MV-4-11 (cell line): ENCODE measurements around the gene NUDT3.
"Not testable (repeated sequence)": the region's sequence is repeated elsewhere in the genome, so short reads cannot be mapped to it uniquely, and the experiment has no call there.

ENCODE experiments used
- DNase-seq: peaks from one replicate; lab custom pipeline; 2025; lab: John Stamatoyannopoulos, UW

NUDT3 gene

GRCh38 chr6:34343806-34344205 lies 48.7 kb downstream of the NUDT3 start:
- no peak for DNase-seq

DNA sequence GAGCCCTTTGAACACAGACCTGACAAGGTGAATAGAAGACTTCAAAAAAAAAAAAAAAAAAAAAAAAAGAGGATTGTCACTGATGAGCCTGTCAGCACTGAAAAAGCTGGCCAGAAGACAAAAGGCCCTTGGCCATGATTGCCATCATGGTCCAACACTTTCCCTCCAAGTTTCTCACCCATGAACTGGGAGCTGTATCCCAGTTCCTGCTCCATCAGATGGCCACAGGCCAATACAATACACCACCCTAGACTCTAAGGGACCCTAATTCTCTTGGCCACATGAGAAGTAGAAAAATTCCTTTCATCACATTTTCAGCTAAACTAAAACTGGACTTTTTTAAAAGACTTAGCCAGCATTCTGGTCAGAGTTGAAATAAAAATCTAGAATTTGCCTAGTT lies 50.2 kb downstream of the NUDT3 start:
- no peak for DNase-seq

GRCh38 chr6:34341481-34341971 lies 50.9 kb downstream of the NUDT3 start:
- no peak for DNase-seq

DNA sequence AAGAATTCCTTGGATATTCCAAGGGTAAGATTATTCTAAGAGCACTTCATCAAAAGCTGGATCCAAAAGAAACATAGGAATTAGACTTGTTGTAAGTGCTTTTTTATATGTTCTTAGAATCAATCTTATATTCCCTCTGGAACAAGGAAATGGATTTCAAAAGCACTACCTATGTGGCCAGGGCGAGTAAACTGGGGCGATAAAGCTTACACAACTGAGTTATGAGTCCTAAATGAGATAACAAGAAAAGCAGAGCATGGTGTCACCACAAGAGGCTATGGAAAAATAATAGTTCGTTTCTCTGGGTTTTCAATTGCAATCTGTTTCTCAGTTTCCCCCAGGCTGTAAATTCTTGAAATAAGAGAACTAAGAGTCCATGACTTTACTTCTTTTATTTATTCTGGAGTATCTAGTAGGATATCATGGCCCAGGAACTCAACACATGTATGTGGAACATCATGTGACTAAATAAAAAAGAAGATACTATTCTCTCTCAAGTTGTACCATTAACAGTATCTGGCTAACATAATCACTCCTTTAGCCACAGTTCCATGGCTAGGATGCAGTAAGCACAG lies 51.5 kb downstream of the NUDT3 start:
- DNase-seq: no peak

DNA sequence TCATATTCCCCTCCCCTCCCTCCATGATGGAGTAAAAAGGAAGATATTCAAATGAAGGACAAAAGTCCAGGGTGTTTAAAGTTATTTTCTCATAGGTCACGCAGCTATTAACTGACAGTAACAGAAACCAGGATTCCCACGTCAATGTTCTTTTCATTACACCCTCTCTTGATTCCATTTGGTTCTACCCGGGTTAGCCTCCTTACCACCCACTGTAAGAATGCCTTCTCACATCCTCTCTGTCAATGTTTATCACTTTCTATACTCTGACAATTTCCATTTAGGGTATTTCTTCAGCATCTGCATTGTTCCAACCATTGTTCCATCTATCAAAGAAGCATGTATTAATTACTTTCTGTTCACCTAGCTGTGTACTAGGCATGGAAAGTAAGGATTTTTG lies 52.1 kb downstream of the NUDT3 start:
- no peak for DNase-seq

GRCh38 chr6:34339971-34340370 lies 52.5 kb downstream of the NUDT3 start:
- DNase-seq: no peak

- DNase-seq: no peak
Observed at GRCh38 chr6:34339432-34339831, 53.0 kb downstream of the NUDT3 start.

DNA sequence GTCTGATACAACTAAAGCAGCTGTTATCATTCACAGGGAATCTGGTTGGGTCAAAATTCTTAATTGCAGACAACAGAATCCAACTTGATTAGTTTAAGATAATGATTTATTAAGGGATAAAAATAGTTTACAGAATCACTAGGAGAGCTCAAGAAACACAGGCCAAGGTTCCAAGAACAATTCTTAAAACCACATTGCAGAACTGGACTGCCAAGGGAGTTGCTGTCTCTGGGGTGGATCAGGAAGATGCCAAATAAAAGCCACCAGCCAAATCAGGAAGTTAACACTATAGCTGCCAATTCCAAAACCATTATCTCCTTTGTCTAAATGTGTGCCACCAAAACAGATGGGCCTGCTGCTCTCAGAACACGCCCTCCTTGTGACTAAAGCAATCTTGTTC lies 53.7 kb downstream of the NUDT3 start:
- peak; percentile 68 for DNase-seq

GRCh38 chr6:34338377-34338776 lies 54.1 kb downstream of the NUDT3 start:
- DNase-seq: no peak

DNA sequence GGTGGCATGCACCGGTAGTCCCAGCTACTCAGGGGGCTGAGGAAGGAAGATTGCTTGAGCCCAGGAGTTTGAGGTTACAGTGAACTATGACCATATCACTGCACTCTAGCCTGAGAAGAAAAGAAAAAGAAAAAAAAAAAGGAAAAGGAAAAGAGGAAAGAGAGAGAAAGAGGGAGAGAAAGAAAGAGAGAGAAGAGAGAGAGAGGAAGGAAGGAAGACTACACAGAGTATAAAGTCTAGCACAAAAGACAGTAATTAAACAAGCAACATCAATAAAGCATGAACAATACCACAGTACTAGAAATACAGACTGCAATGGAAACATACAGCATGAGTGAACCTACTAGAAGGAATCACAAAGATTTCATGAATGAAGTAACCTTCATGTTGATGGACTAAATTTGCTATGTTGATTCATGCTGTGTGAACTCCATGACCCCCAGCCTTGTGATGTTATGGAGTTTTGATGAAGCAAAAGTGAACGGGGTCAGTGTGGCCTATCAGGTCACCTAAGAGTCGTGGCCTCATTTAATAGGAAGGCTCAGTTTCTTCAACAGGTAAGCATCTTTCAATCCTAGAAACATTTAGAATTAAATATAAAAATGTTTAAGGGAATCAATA lies 57.6 kb downstream of the NUDT3 start:
- no peak for DNase-seq

- no peak for DNase-seq
Observed at GRCh38 chr6:34333858-34334257, 58.6 kb downstream of the NUDT3 start.

GRCh38 chr6:34332251-34333198 lies 59.9 kb downstream of the NUDT3 start:
- DNase-seq: peak; percentile 65

- DNase-seq: no peak
Observed at GRCh38 chr6:34331371-34332050, 61.0 kb downstream of the NUDT3 start.

DNA sequence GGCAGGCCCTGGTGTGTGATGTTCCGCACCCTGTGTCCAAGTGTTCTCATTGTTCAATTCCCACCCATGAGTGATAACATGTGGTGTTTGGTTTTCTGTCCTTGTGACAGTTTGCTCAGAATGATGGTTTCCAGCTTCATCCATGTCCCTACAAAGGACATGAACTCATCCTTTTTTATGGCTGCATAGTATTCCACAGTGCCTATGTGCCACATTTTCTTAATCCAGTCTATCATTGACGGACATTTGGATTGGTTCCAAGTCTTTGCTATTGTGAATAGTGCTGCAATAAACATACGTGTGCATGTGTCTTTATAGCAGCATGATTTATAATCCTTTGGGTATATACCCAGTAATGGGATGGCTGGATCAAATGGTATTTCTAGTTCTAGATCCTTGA lies 62.7 kb downstream of the NUDT3 start:
- DNase-seq: not testable (repeated sequence)

DNA sequence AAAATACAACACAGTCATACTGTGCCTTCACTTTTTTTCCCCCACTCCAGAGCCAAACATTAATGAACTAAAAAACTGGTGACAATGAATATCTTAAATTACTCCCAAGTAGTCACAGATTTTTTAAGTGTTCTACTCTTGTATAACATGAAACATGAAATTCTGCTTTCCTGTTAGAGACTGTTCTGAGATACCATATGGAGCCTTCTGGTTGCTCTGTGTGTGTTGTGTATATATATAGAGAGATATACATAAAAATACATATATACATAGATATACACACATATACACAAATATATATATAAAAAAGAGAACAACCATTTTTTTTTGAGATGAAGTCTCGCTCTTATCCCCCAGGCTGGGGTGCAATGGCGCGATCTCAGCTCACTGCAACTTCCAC lies 63.5 kb downstream of the NUDT3 start:
- no peak for DNase-seq

DNA sequence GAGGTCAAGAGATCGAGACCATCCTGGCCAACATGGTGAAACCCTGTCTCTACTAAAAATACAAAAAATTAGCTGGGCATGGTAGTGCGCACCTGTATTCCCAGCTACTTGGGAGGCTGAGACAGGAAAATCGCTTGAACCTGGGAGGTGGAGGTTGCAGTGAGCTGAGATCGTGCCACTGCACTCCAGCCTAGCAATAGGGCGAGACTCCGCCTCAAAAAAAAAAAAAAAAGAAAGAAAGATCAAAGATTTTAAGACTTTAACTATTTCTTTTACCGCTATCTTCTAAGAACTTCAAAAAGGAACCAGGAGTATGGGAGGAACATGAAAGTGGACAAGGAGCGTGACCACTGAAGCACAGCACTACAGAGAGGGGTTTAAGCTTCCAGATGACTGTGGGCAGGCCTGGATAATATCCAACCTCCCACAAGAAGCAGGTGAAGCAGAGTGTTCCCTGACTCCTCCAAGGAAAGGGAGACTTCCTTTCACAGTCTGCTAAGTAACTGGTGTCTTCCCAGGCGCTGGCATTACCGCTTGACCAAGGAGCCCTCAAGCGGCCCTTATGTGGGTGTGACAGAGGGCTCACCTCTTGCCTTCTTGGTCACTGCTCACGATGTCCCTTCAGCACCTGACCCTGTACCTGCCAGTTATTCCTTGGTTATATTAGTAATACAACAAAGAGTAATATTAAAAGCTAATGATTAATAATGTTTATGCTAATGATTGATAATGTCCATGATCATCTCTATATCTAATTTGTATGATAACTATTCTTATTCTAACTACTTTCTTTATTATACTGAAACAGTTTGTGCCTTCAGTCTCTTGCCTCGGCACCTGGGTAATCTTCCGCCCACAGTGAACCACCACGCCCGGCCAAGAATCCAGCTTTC lies 64.9 kb downstream of the NUDT3 start:
- DNase-seq: not testable (repeated sequence)

DNA sequence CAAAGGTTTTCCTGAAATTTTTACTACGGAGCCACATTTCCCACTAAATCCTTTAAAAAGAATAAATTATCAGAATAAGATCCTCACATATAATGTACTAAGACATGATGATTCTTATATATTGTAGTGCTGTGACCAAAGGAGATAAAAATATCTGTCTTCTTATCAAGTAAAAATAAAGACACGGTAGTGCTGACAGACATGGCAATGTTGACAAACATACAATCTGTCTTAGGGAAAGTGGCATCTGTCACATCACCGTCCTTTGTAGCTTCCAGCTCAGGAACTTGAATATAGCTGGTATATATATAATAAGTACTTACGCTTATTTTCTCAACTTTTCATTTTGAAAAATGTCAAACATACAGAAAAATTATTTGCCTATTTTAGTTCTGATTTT lies 66.8 kb downstream of the NUDT3 start:
- DNase-seq: no peak

GRCh38 chr6:34324738-34325444 lies 67.6 kb downstream of the NUDT3 start:
- no peak for DNase-seq

GRCh38 chr6:34324221-34324620 lies 68.2 kb downstream of the NUDT3 start:
- DNase-seq: not testable (repeated sequence)

DNA sequence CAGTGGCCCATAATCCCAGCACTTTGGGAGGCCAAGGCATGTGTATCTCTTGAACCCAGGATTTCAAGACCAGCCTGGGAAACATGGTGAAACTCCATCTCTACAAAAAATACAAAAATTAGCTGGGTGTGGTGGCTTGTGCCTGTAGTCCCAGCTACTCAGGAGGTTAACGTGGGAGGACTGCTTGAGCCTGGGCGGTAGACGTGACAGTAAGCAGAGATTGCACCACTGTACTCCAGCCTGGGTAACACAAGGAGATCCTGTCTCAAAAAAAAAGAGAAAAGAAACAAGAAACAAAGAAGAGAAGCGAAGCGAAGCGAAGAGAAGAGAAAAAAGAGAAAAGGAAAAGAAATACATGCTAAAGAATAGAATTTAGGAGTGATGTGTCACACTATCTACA lies 69.2 kb downstream of the NUDT3 start:
- DNase-seq: no peak

- DNase-seq: no peak
Observed at GRCh38 chr6:34322732-34323131, 69.7 kb downstream of the NUDT3 start.
